H9 (cell line): ENCODE data around the gene BCKDHB. TPM values are rescaled to one million over a fixed set of nuclear protein-coding genes. Genes with fewer than 3 reads are reported as not detected.

Source experiments
- DNase-seq: peaks from one replicate; pipeline ENCODE4 v3.0.0-alpha.2; 2017
- H2AFZ ChIP-seq: one replicate; pipeline ENCODE4 v1.6.1; 2013; ENCODE audit warnings: mild to moderate bottlenecking, low read length, control low read depth, moderate library complexity
- H2AK5ac ChIP-seq: 2 replicates; pipeline ENCODE4 v1.6.1; 2013; ENCODE audit warnings: low read length, control low read depth, mixed read lengths; ENCODE audit not compliant: insufficient read length
- H2BK120ac ChIP-seq: one replicate; pipeline ENCODE4 v1.6.1; 2013; ENCODE audit warnings: low read depth, mild to moderate bottlenecking, low read length, control low read depth, inconsistent platforms; ENCODE audit not compliant: poor library complexity, severe bottlenecking
- H2BK12ac ChIP-seq: 2 replicates; pipeline ENCODE4 v1.6.1; 2013; ENCODE audit warnings: low read length, control low read depth, mixed read lengths, low read depth; ENCODE audit not compliant: insufficient read length
- H2BK15ac ChIP-seq: 2 replicates; pipeline ENCODE4 v1.6.1; 2013; ENCODE audit warnings: low read depth, low read length, control low read depth
- H2BK20ac ChIP-seq: one replicate; pipeline ENCODE4 v1.6.1; 2013; ENCODE audit warnings: low read depth, mild to moderate bottlenecking, low read length, control low read depth, inconsistent platforms; ENCODE audit not compliant: poor library complexity, severe bottlenecking
- H2BK5ac ChIP-seq: 2 replicates; pipeline ENCODE4 v1.6.1; 2013; ENCODE audit warnings: low read length, control low read depth, mixed read lengths; ENCODE audit not compliant: insufficient read length
- H3K14ac ChIP-seq: 2 replicates; pipeline ENCODE4 v1.6.1; 2013; ENCODE audit warnings: low read length, control low read depth; ENCODE audit not compliant: insufficient read depth
- H3K18ac ChIP-seq: 2 replicates; pipeline ENCODE4 v1.6.1; 2013; ENCODE audit warnings: low read depth, mild to moderate bottlenecking, mixed read lengths, low read length, control low read depth; ENCODE audit not compliant: insufficient read length
- H3K23ac ChIP-seq: 2 replicates; pipeline ENCODE4 v1.6.1; 2013; ENCODE audit warnings: low read length, control low read depth, mixed read lengths, low read depth; ENCODE audit not compliant: insufficient read length
- H3K23me2 ChIP-seq: 2 replicates; pipeline ENCODE4 v1.6.1; 2013; ENCODE audit warnings: low read depth, mild to moderate bottlenecking, mixed read lengths, low read length, control low read depth; ENCODE audit not compliant: insufficient read length, poor library complexity, severe bottlenecking
- H3K27ac ChIP-seq: 2 replicates; pipeline ENCODE4 v1.5.1; 2013; ENCODE audit warnings: low read length, control low read depth, mixed read lengths, low read depth; ENCODE audit not compliant: insufficient read length
- H3K27me3 ChIP-seq: 2 replicates; pipeline ENCODE4 v1.6.1; 2013; ENCODE audit warnings: low read length, control low read depth, inconsistent platforms; ENCODE audit not compliant: insufficient read depth
- H3K4ac ChIP-seq: 2 replicates; pipeline ENCODE4 v1.6.1; 2013; ENCODE audit warnings: low read depth, mild to moderate bottlenecking, control low read depth, inconsistent platforms, low read length, moderate library complexity
- H3K4me1 ChIP-seq: 2 replicates; pipeline ENCODE4 v1.6.1; 2013; ENCODE audit warnings: low read length, control low read depth, inconsistent platforms; ENCODE audit not compliant: insufficient read depth
- H3K4me2 ChIP-seq: 2 replicates; pipeline ENCODE4 v1.6.1; 2013; ENCODE audit warnings: low read length, control low read depth, mixed read lengths; ENCODE audit not compliant: insufficient read length, insufficient read depth
- H3K56ac ChIP-seq: 2 replicates; pipeline ENCODE4 v1.6.1; 2013; ENCODE audit warnings: low read depth, mild to moderate bottlenecking, mixed read lengths, low read length, control low read depth; ENCODE audit not compliant: insufficient read length
- H3K79me1 ChIP-seq: 2 replicates; pipeline ENCODE4 v1.6.1; 2013; ENCODE audit warnings: low read depth, mild to moderate bottlenecking, moderate library complexity, low read length, control low read depth, inconsistent platforms; ENCODE audit not compliant: insufficient read depth, poor library complexity, severe bottlenecking
- H3K79me2 ChIP-seq: 2 replicates; pipeline ENCODE4 v1.6.1; 2013; ENCODE audit warnings: low read length, control low read depth, inconsistent platforms; ENCODE audit not compliant: insufficient read depth
- H3K9ac ChIP-seq: 2 replicates; pipeline ENCODE4 v1.6.1; 2013; ENCODE audit warnings: low read length, control low read depth, mixed read lengths; ENCODE audit not compliant: insufficient read length; ENCODE audit errors: extremely low read depth
- H3K9me3 ChIP-seq: one replicate; pipeline ENCODE4 v1.6.1; 2013; ENCODE audit warnings: low read depth, low read length, inconsistent platforms; ENCODE audit not compliant: control insufficient read depth
- H3T11ph ChIP-seq: one replicate; pipeline ENCODE4 v1.6.1; 2013; ENCODE audit warnings: mild to moderate bottlenecking, low read length, control low read depth, inconsistent platforms
- H4K20me1 ChIP-seq: one replicate; pipeline ENCODE4 v1.6.1; 2013; ENCODE audit not compliant: control insufficient read depth, insufficient read length, insufficient read depth
- H4K5ac ChIP-seq: 2 replicates; pipeline ENCODE4 v1.6.1; 2013; ENCODE audit warnings: low read depth, mild to moderate bottlenecking, mixed read lengths, low read length, control low read depth; ENCODE audit not compliant: insufficient read length
- H4K8ac ChIP-seq: replicated peaks from 2 replicates; pipeline ENCODE4 v1.6.1; 2013; ENCODE audit warnings: low read length, control low read depth, mixed read lengths, low read depth; ENCODE audit not compliant: insufficient read length
- H4K91ac ChIP-seq: 2 replicates; pipeline ENCODE4 v1.6.1; 2013; ENCODE audit warnings: low read depth, mild to moderate bottlenecking, moderate library complexity, mixed read lengths, low read length, control low read depth; ENCODE audit not compliant: insufficient read length
- H3K27ac Mint-ChIP-seq, 3 experiments: 2 replicates in 2 of 3; 3 replicates in 1 of 3; pipeline ENCODE4 v1.8.0; 2020 to 2021; ENCODE audit warnings: mixed read lengths in 3 of 3, mild to moderate bottlenecking in 1 of 3, moderate library complexity in 1 of 3
- H3K27me3 Mint-ChIP-seq: 2 replicates; pipeline ENCODE4 v1.8.0; 2021; ENCODE audit warnings: low read depth, mild to moderate bottlenecking, moderate library complexity, mixed read lengths
- H3K36me3 Mint-ChIP-seq, 3 experiments: 2 replicates in 2 of 3; 3 replicates in 1 of 3; pipeline ENCODE4 v1.8.0; 2020 to 2021; ENCODE audit warnings: low read depth in 3 of 3, mixed read lengths in 3 of 3; ENCODE audit not compliant: insufficient read depth in 1 of 3
- H3K4me1 Mint-ChIP-seq, 2 experiments: 2 replicates each; pipeline ENCODE4 v1.8.0; 2020; ENCODE audit warnings: mixed read lengths in 2 of 2
- H3K4me3 Mint-ChIP-seq, 2 experiments: 2 replicates in 1 of 2; 3 replicates in 1 of 2; pipeline ENCODE4 v1.8.0; 2020 to 2021; ENCODE audit warnings: mild to moderate bottlenecking in 2 of 2, mixed read lengths in 2 of 2, moderate library complexity in 1 of 2
- H3K9me3 Mint-ChIP-seq, 2 experiments: 2 replicates in 1 of 2; 3 replicates in 1 of 2; pipeline ENCODE4 v1.8.0; 2020; ENCODE audit warnings: mild to moderate bottlenecking in 2 of 2, mixed read lengths in 2 of 2, moderate library complexity in 1 of 2
- CTCF ChIP-seq: fragments of 200-600 bp; sonication (generic); conservative IDR thresholded peaks from 3 replicates; pipeline ENCODE4 v1.8.0; 2021; ENCODE audit warnings: antibody characterized with exemption, mild to moderate bottlenecking
- WGBS: extraction: QIAGEN DNeasy Blood & Tissue Kit; methylation state at CpG from one replicate; pipeline ENCODE4 v1.1.7; 2013; ENCODE audit warnings: missing lambda C conversion rate, low lambda C conversion rate, mixed read lengths; ENCODE audit not compliant: insufficient read length; ENCODE audit errors: extremely low coverage; 5-methylcytosine and 5-hydroxymethylcytosine counted together
- total RNA-seq: library from RNA; stranded (reverse); gene quantifications from 2 replicates; pipeline ENCODE4 v1.2.1, GENCODE V29; 2021

Gene BCKDHB
- total RNA-seq, 1 experiment from 2014 or later, result 26.6 TPM

GRCh38 chr6:80272988-80273387 lies 166.5 kb downstream of the BCKDHB start:
- no peak for TF ChIP-seq CTCF
- Histone ChIP-seq H3K79me1 (peaks cover 3% of the 10 kb centered on the region), H3K56ac (no peak overlapping the region), H3K23me2 (no peaks in the 10 kb centered on the region), H3K9ac (no peak overlapping the region), H3K4ac (no peak overlapping the region), H3K79me2 (no peaks in the 10 kb centered on the region), H3K27me3 (no peaks in the 10 kb centered on the region), H4K5ac (no peak overlapping the region), H3K18ac (no peak overlapping the region), H4K8ac (no peak overlapping the region), H2AFZ (no peak overlapping the region), H3K9me3 (no peaks in the 10 kb centered on the region), H2BK120ac (no peak overlapping the region), H4K91ac (no peak overlapping the region), H3K4me2 (no peak overlapping the region), H2BK20ac (no peak overlapping the region), H2BK5ac (no peak overlapping the region), H2AK5ac (no peak overlapping the region), H3K4me1 (no peaks in the 10 kb centered on the region), H3T11ph (no peak overlapping the region), H3K14ac (no peak overlapping the region), H4K20me1 (no peaks in the 10 kb centered on the region), H3K27ac (no peak overlapping the region), H3K23ac (no peak overlapping the region), H2BK15ac (no peak overlapping the region), H2BK12ac (no peak overlapping the region)
- no peak for DNase-seq
- no peak overlapping the region for H3K27ac Mint-ChIP-seq
- no CpG with 5 or more reads among the region's 4 CpGs for WGBS
- H3K36me3 Mint-ChIP-seq, result peaks cover 0 to 4% (median 0%) of the 10 kb centered on the region in 3 experiments; a peak in 1 of 7 replicates
- H3K4me1 Mint-ChIP-seq, result no peaks in the 10 kb centered on the region
- peaks cover 0 to 4% of the 10 kb centered on the region in 2 experiments; a peak in 1 of 5 replicates for H3K9me3 Mint-ChIP-seq
- no peak overlapping the region for H3K4me3 Mint-ChIP-seq
- H3K27me3 Mint-ChIP-seq, result no peaks in the 10 kb centered on the region
